A549 (cell line): ENCODE results near the gene ATP6V1G2. TPM values are rescaled to one million over a fixed set of nuclear protein-coding genes. Genes with fewer than 3 reads are reported as not detected.
A peak's percentile ranks its signal among the peaks of the same experiment; 100 is the strongest.

ENCODE experiments used
- ATAC-seq, 2 experiments: fragments of 200-7000 bp in 1 of 2; fragments of >200 bp in 1 of 2; cut with Nextera tagmentation in 1 of 2; cut with Tn5 transposase in 1 of 2; 3 replicates each; pipeline versions ENCODE4 v1.8.0 to v1.9.1; 2018 to 2020; ENCODE audit warnings: mild to moderate bottlenecking in 1 of 2, moderate library complexity in 1 of 2
- CTCF ChIA-PET: fragments of 300-600 bp; sonication (Branson Sonifier 250); formaldehyde crosslinking; extraction: SDS; loops from one replicate; lab custom pipeline; 2021; ENCODE audit warnings: antibody characterized with exemption, inconsistent platforms; lab: Yijun Ruan, JAX
- POLR2A ChIA-PET: fragments of 350-600 bp; formaldehyde crosslinking; extraction: SDS; loops from one replicate; lab custom pipeline; 2021; ENCODE audit warnings: antibody characterized with exemption, inconsistent platforms; lab: Yijun Ruan, JAX
- DNase-seq, 2 experiments: peaks; one replicate each; pipeline versions ENCODE4 v3.0.0 to v3.0.0-alpha.2; 2011 to 2016; ENCODE audit warnings: low read depth in 1 of 2, low spot score in 1 of 2
- FAIRE-seq: peaks from 2 replicates; lab custom pipeline; 2011; peaks lifted over from hg19 to GRCh38; lab: Jason Lieb, UNC
- H3K27ac ChIP-seq, 2 experiments: fragments of >200 bp; sonication (Bioruptor Twin); formaldehyde crosslinking; 3 replicates each; pipeline ENCODE4 v1.5.1; 2016 to 2017
- H3K4me1 ChIP-seq: fragments of >200 bp; sonication (Bioruptor Twin); formaldehyde crosslinking; 3 replicates; pipeline ENCODE4 v1.6.1; 2016
- H3K4me2 ChIP-seq: fragments of >200 bp; sonication (Bioruptor Twin); formaldehyde crosslinking; 3 replicates; pipeline ENCODE4 v1.6.1; 2016
- H3K4me3 ChIP-seq: fragments of >200 bp; sonication (Bioruptor Twin); formaldehyde crosslinking; 3 replicates; pipeline ENCODE4 v1.5.1; 2016
- H3K9me3 ChIP-seq: fragments of >200 bp; sonication (Bioruptor Twin); formaldehyde crosslinking; 3 replicates; pipeline ENCODE4 v1.6.1; 2016
- EHF ChIP-seq: fragments of 250-450 bp; sonication (Bioruptor Pico); IDR thresholded peaks from 2 replicates; pipeline ENCODE4 v1.5.0; 2020; ENCODE audit warnings: mild to moderate bottlenecking
- EHMT2 ChIP-seq: fragments of 200-600 bp; sonication (generic); IDR thresholded peaks from 2 replicates; pipeline ENCODE4 v1.6.1; 2016; ENCODE audit warnings: antibody characterized with exemption, low read depth, mild to moderate bottlenecking, moderate library complexity
- ESRRA ChIP-seq: fragments of 150-350 bp; IDR thresholded peaks from 2 replicates; pipeline ENCODE4 v1.6.1; 2014; ENCODE audit warnings: mild to moderate bottlenecking, low read length, borderline replicate concordance
- FOXS1 ChIP-seq: fragments of 250-450 bp; sonication (Bioruptor Pico); IDR thresholded peaks from 2 replicates; pipeline ENCODE4 v1.5.0; 2020; ENCODE audit warnings: mild to moderate bottlenecking, moderate library complexity
- HEYL ChIP-seq: fragments of 250-450 bp; sonication (Bioruptor Pico); IDR thresholded peaks from 2 replicates; pipeline ENCODE4 v1.8.0; 2021; ENCODE audit warnings: mild to moderate bottlenecking, moderate library complexity
- HOXB5 ChIP-seq: fragments of 250-450 bp; sonication (Bioruptor Pico); IDR thresholded peaks from 2 replicates; pipeline ENCODE4 v1.5.0; 2020; ENCODE audit warnings: mild to moderate bottlenecking, moderate library complexity
- JUN ChIP-seq, 2 experiments: fragments of >200 bp; sonication (Bioruptor Twin); formaldehyde crosslinking; IDR thresholded peaks; 2 replicates in 1 of 2; 3 replicates in 1 of 2; pipeline ENCODE4 v1.6.1; 2016 to 2017
- KDM5A ChIP-seq: fragments of 200-600 bp; sonication (generic); IDR thresholded peaks from 2 replicates; pipeline ENCODE4 v1.6.1; 2016; ENCODE audit warnings: antibody characterized with exemption, mild to moderate bottlenecking
- MAZ ChIP-seq: fragments of 150-350 bp; IDR thresholded peaks from 2 replicates; pipeline ENCODE4 v1.6.1; 2014; ENCODE audit warnings: antibody characterized with exemption, low read depth, low read length, borderline replicate concordance
- NPAS2 ChIP-seq: fragments of 250-450 bp; sonication (Bioruptor Pico); IDR thresholded peaks from 2 replicates; pipeline ENCODE4 v1.8.0; 2022; ENCODE audit warnings: mild to moderate bottlenecking, moderate library complexity, borderline replicate concordance
- POLR2A ChIP-seq: IDR thresholded peaks from 2 replicates; pipeline ENCODE4 v1.6.1; 2012; ENCODE audit warnings: mild to moderate bottlenecking, low read length
- POLR2AphosphoS2 ChIP-seq: conservative IDR thresholded peaks from 2 replicates; pipeline ENCODE4 v1.6.1; 2012; ENCODE audit warnings: low read length, improper control_type of control experiment, inconsistent platforms
- RNF2 ChIP-seq: fragments of 200-600 bp; sonication (generic); IDR thresholded peaks from 2 replicates; pipeline ENCODE4 v1.6.1; 2016; ENCODE audit warnings: low read depth, mild to moderate bottlenecking, antibody characterized with exemption, moderate library complexity, borderline replicate concordance
- TFCP2L1 ChIP-seq: fragments of 250-450 bp; sonication (Bioruptor Pico); IDR thresholded peaks from 2 replicates; pipeline ENCODE4 v1.5.0; 2021; ENCODE audit warnings: mild to moderate bottlenecking
- WGBS: methylation state at CpG from one replicate; pipeline ENCODE4 v1.1.6; 2017; ENCODE audit errors: missing lambda C conversion rate; 5-methylcytosine and 5-hydroxymethylcytosine counted together
- polyA plus RNA-seq, 4 experiments: library from polyadenylated mRNA; depleted of rRNA in 3 of 4; stranded (reverse); fragments of >200 nt; fragmentation: RNase III in 1 of 4; extraction: RNeasy Plus Mini Kit Qiagen cat#74134 plus additional on column Dnase treatment in 1 of 4; gene quantifications; 2 replicates in 3 of 4; 3 replicates in 1 of 4; pipeline ENCODE4 v1.2.3, GENCODE V29; 2011 to 2017
- TF ChIP-seq, protein P1 (sequence below): fragments of 150-350 bp; IDR thresholded peaks from 2 replicates; pipeline ENCODE4 v1.6.1; 2014; ENCODE audit warnings: low read depth, mild to moderate bottlenecking, low read length
- TF ChIP-seq, protein P2 (sequence below): fragments of 450-650 bp; IDR thresholded peaks from 2 replicates; pipeline ENCODE4 v1.6.1; 2014; ENCODE audit warnings: antibody characterized with exemption

The ATP6V1G2 gene
- polyA plus RNA-seq, 2 of the 4 experiments (the other 2 are of a cell fraction) = 0.57 to 1.5 TPM

DNA sequence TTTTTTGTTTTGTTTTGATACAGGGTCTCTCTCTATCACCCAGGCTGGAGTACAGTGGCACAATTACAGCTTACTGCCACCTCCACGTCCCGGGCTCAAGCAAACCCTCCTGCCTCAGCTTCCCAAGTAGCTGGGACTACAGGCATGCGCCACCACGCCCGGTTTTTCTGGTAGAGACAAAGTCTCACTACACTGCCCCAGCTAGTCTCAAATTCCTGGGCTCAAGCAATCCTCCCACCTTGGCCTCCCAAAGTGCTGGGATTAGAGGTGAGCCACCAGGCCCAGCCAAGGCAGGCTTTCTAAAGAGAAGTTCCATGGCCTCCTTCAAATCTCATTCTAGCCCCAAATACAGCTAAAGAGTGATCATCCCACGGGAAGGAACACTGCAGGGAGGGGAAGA is 12.4 kb downstream of the ATP6V1G2 start:
- WGBS = 89% methylated on average over 6 of the region's 6 CpGs
- POLR2A ChIA-PET = no interaction called here

DNA sequence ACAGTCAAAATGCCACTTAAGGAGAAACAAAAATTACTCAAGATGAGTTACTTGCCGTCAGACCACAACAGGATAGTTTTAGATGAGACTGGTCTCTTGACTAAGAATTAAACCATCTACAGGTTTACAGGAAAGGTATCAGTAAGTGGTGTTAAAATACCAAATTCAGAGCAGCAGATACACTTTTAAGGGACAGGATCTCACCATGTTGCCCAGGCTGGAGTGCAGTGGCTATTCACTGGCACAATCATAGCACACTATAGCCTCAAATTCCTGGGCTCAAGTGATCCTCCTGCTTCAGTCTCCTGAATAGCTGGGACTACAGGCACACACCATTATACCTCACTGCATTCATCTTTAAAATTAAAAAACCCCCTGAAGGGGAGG is 13.0 kb downstream of the ATP6V1G2 start:
- no peak for FAIRE-seq
- Histone ChIP-seq H3K27ac (no peak overlapping the region), H3K4me2 (no peak overlapping the region), H3K4me3 (no peak overlapping the region), H3K4me1 (peaks cover 4% of the 10 kb centered on the region; the same call in 2 of the 3 replicates), H3K9me3 (no peaks in the 10 kb centered on the region)
- WGBS = 96% methylated on average over 1 of the region's 1 CpG
- CTCF ChIA-PET = interaction anchor here (0.6 to 1.1 kb wide), 2 partner anchors 22 to 68 kb away, joined by 4 read pairs; no protein-coding TSS in a partner anchor
- POLR2A ChIA-PET = no interaction called here
- no peak for ATAC-seq
- TF ChIP-seq KDM5A (no peak), FOXS1 (no peak), HOXB5 (no peak), NPAS2 (CRISPR knock-in tag) (no peak), JUN (IDR thresholded peaks at IDR 0.05) (no peak), EHMT2 (no peak), POLR2A (no peak), HEYL (no peak), ESRRA (no peak)
- TF ChIP-seq, protein P1, sequence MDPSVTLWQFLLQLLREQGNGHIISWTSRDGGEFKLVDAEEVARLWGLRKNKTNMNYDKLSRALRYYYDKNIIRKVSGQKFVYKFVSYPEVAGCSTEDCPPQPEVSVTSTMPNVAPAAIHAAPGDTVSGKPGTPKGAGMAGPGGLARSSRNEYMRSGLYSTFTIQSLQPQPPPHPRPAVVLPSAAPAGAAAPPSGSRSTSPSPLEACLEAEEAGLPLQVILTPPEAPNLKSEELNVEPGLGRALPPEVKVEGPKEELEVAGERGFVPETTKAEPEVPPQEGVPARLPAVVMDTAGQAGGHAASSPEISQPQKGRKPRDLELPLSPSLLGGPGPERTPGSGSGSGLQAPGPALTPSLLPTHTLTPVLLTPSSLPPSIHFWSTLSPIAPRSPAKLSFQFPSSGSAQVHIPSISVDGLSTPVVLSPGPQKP = no peak
- TF ChIP-seq, protein P2, sequence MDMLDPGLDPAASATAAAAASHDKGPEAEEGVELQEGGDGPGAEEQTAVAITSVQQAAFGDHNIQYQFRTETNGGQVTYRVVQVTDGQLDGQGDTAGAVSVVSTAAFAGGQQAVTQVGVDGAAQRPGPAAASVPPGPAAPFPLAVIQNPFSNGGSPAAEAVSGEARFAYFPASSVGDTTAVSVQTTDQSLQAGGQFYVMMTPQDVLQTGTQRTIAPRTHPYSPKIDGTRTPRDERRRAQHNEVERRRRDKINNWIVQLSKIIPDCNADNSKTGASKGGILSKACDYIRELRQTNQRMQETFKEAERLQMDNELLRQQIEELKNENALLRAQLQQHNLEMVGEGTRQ = no peak
- no peak for DNase-seq

More for the DNA sequence above, 12.4 kb downstream of the ATP6V1G2 start:
- H3K4me3 ChIP-seq = no peak overlapping the region
- FAIRE-seq (no peak), DNase-seq (no peak), ATAC-seq (no peak)
- no peak overlapping the region for H3K27ac ChIP-seq
- no peak overlapping the region for H3K4me2 ChIP-seq
- peaks cover 9% of the 10 kb centered on the region; the same call in 2 of the 3 replicates for H3K4me1 ChIP-seq
- no peaks in the 10 kb centered on the region for H3K9me3 ChIP-seq
- TF ChIP-seq POLR2AphosphoS2 = 0 out of 2 replicates have a peak, but pooled peaks have one; percentile 65
- TF ChIP-seq EHF (CRISPR knock-in tag) = no peak
- no peak for TF ChIP-seq RNF2
- CTCF ChIA-PET = interaction anchor here (0.6 to 2.7 kb wide), 3 partner anchors 12 to 67 kb away, joined by 4 to 8 read pairs (median 4); partner anchors contain the start of gene ATP6V1G2

DNA sequence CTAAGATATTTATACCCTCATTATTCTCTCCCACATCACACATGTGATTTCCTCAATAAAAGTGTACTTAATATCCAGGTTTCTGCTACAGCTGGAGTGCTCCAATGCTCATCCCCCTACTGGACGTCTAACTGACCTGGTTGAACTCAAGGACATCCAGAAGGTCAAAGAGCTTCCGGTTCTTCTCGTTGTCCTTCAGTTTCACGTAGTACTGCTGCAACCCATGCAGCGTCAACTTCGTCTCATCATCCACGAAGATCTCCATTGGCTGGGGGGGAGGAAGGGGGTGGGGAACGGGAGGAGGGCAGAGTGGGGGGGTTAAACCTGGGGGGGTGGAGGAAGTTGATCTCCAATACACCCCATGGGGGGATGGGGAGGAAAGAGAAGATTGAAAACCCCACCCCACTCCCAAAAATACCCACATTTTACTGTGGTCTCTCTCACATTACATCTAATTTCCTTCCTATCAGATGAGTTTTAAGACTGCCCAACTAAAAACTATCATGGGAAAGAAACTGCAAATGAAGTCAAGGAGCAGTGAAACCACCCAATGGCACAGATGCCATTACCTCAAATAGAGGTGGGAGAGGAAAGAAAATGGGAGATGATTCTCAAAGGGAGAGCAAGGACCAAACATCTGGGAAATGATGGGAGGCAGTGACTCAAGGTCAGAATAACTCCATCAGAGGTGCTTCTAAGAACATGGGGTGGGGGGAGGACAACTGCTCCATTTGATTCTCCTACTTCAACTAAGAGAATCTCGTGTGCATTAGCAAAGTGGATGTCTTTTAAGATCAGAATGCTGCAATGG is 13.6 kb downstream of the ATP6V1G2 start:
- no peaks in the 10 kb centered on the region for H3K4me1 ChIP-seq
- CTCF ChIA-PET = interaction anchor here (1.6 kb wide), 1 partner anchor 9 kb away, joined by 6 read pairs; the partner anchor contains the start of gene DDX39B
- H3K27ac ChIP-seq = no peak overlapping the region
- DNase-seq (no peak), FAIRE-seq (no peak), ATAC-seq (no peak)
- H3K9me3 ChIP-seq = no peaks in the 10 kb centered on the region
- TF ChIP-seq MAZ = no peak
- no peak for TF ChIP-seq TFCP2L1 (CRISPR knock-in tag)
- no peak for TF ChIP-seq POLR2AphosphoS2
- H3K4me2 ChIP-seq = no peak overlapping the region
- no peak overlapping the region for H3K4me3 ChIP-seq
- POLR2A ChIA-PET = interaction anchor here (1.4 kb wide), 1 partner anchor 9 kb away, joined by 6 read pairs; the partner anchor contains the start of gene DDX39B
- 72% methylated on average over 9 of the region's 9 CpGs for WGBS
